Lung (tissue), 12 donors: ENCODE measurements around the gene FOXN3. TPM values are rescaled to one million over a fixed set of nuclear protein-coding genes. Genes with fewer than 3 reads are reported as not detected.

ENCODE experiments used
- ATAC-seq: fragments of 200-7000 bp; cut with Tn5 transposase; one replicate; pipeline ENCODE4 v1.9.1; 2020; ENCODE audit warnings: moderate number of reproducible peaks; ENCODE audit not compliant: insufficient read depth, low FRiP score
- DNase-seq, 3 donors: peaks; one replicate each; pipeline ENCODE4 v3.0.0-alpha.2; 2013 to 2017
- H3K27ac ChIP-seq, 2 donors: one replicate each; pipeline ENCODE4 v1.5.1; 2013; ENCODE audit warnings: mild to moderate bottlenecking in 2 of 2, moderate library complexity in 2 of 2, control low read depth in 1 of 2, inconsistent platforms in 1 of 2, low read depth in 1 of 2, low read length in 1 of 2
- H3K27me3 ChIP-seq, 3 donors: one replicate each; pipeline ENCODE4 v1.5.1; 2013; ENCODE audit warnings: low read length in 2 of 3; ENCODE audit not compliant: control insufficient read depth in 3 of 3, insufficient read depth in 3 of 3
- H3K36me3 ChIP-seq, 4 donors: one replicate each; pipeline ENCODE4 v1.5.1; 2013; ENCODE audit warnings: low read length in 4 of 4, mild to moderate bottlenecking in 1 of 4, moderate library complexity in 1 of 4; ENCODE audit not compliant: control insufficient read depth in 4 of 4, insufficient read depth in 4 of 4
- H3K4me1 ChIP-seq, 5 donors: one replicate each; pipeline ENCODE4 v1.5.1; 2013; ENCODE audit warnings: low read length in 5 of 5, mild to moderate bottlenecking in 2 of 5, moderate library complexity in 1 of 5; ENCODE audit not compliant: control insufficient read depth in 5 of 5, insufficient read depth in 5 of 5
- H3K4me3 ChIP-seq: one replicate; pipeline ENCODE4 v1.5.1; 2013; ENCODE audit warnings: mild to moderate bottlenecking, control low read depth, moderate library complexity
- H3K9ac ChIP-seq, 2 donors: one replicate each; pipeline ENCODE4 v1.5.1; 2013; ENCODE audit warnings: low read length in 2 of 2, control low read depth in 1 of 2; ENCODE audit not compliant: insufficient read depth in 1 of 2
- H3K9me3 ChIP-seq, 4 donors: one replicate each; pipeline ENCODE4 v1.5.1; 2013; ENCODE audit warnings: low read length in 3 of 4, mild to moderate bottlenecking in 1 of 4, moderate library complexity in 1 of 4; ENCODE audit not compliant: control insufficient read depth in 4 of 4, insufficient read depth in 3 of 4
- CTCF ChIP-seq: IDR thresholded peaks from 2 replicates; pipeline ENCODE4 v1.5.1; 2012; ENCODE audit warnings: mild to moderate bottlenecking; ENCODE audit errors: control extremely low read depth, extremely low read depth
- WGBS, 2 donors: extraction: QIAGEN DNeasy Blood & Tissue Kit; methylation state at CpG; one replicate each; pipeline ENCODE4 v1.1.7; 2013; 5-methylcytosine and 5-hydroxymethylcytosine counted together
- polyA plus RNA-seq, 2 donors: library from polyadenylated mRNA; stranded (reverse); fragments of 200-250 nt; gene quantifications; one replicate each; pipeline ENCODE4 v1.2.1, GENCODE V29; 2013
- total RNA-seq, 2 donors: library from RNA; depleted of rRNA in 1 of 2; stranded (reverse); fragments of >200 nt in 1 of 2; gene quantifications; one replicate each; pipeline ENCODE4 v1.2.1, GENCODE V29; 2014 to 2021
- donor health status: control.
- donor health status: control.
- donor health status: Bipolar disorder and iron deficiency.
- donor health status: healthy.
- donor health status: DM: yes; HTN: yes; CAD: no.

The FOXN3 gene
- total and polyA plus RNA-seq, 4 donors = 12.7 to 69.7 (median 34.9) TPM

GRCh38 chr14:89384023-89384422 is 33.0 kb downstream of the FOXN3 start:
- Histone ChIP-seq H3K27ac (no peak overlapping the region), H3K9me3 (no peaks in the 10 kb centered on the region), H3K27me3 (no peaks in the 10 kb centered on the region), H3K4me1 (peaks cover 0 to 7% (median 2%) of the 10 kb centered on the region in 5 donors), H3K9ac (no peak overlapping the region), H3K36me3 (peaks cover 0 to 3% (median 0%) of the 10 kb centered on the region in 4 donors), H3K4me3 (no peak overlapping the region)
- TF ChIP-seq CTCF = no peak
- ATAC-seq (no peak), DNase-seq (no peak)
- 95 to 98% methylated on average over 3 of the region's 3 CpGs for WGBS, 2 donors

GRCh38 chr14:89382901-89383845 is 33.9 kb downstream of the FOXN3 start:
- Histone ChIP-seq H3K36me3 (peaks cover 0 to 4% (median 0%) of the 10 kb centered on the region in 4 donors), H3K27ac (no peak overlapping the region), H3K27me3 (no peaks in the 10 kb centered on the region), H3K9ac (no peak overlapping the region), H3K4me3 (no peak overlapping the region), H3K9me3 (no peaks in the 10 kb centered on the region), H3K4me1 (peaks cover 0 to 7% (median 4%) of the 10 kb centered on the region in 5 donors)
- ATAC-seq = no peak
- WGBS, 2 donors = 71 to 83% methylated on average over 14 of the region's 14 CpGs
- no peak for DNase-seq
- no peak for TF ChIP-seq CTCF

GRCh38 chr14:89382487-89382886 is 34.5 kb downstream of the FOXN3 start:
- TF ChIP-seq CTCF = no peak
- 76 to 85% methylated on average over 5 of the region's 5 CpGs for WGBS, 2 donors
- ATAC-seq (no peak), DNase-seq (no peak)
- H3K27me3 ChIP-seq = no peaks in the 10 kb centered on the region
- H3K36me3 ChIP-seq = peaks cover 0 to 4% (median 0%) of the 10 kb centered on the region in 4 donors
- H3K27ac ChIP-seq = no peak overlapping the region
- H3K4me1 ChIP-seq = peaks cover 0 to 7% (median 5%) of the 10 kb centered on the region in 5 donors
- no peaks in the 10 kb centered on the region for H3K9me3 ChIP-seq
- H3K4me3 ChIP-seq = no peak overlapping the region
- H3K9ac ChIP-seq = no peak overlapping the region
